Panc1 (cell line): ENCODE results near the gene SSC4D.

ENCODE experiments used
- CTCF ChIP-seq: fragments of 450-650 bp; IDR thresholded peaks from 2 replicates; pipeline ENCODE4 v1.5.1; 2017; ENCODE audit warnings: mild to moderate bottlenecking
- POLR2AphosphoS5 ChIP-seq: IDR thresholded peaks from 2 replicates; pipeline ENCODE4 v1.6.1; 2012; ENCODE audit warnings: mild to moderate bottlenecking, low read depth, low read length, moderate library complexity
- REST ChIP-seq, 2 experiments: IDR thresholded peaks; 2 replicates each; pipeline ENCODE4 v1.6.1; 2011 to 2012; ENCODE audit warnings: low read depth in 2 of 2, control low read depth in 1 of 2, low read length in 1 of 2, mild to moderate bottlenecking in 1 of 2, moderate library complexity in 1 of 2; ENCODE audit not compliant: insufficient read depth in 1 of 2
- SIN3A ChIP-seq: IDR thresholded peaks from 2 replicates; pipeline ENCODE4 v1.6.1; 2012; ENCODE audit warnings: low read depth, mild to moderate bottlenecking, low read length, moderate library complexity, borderline replicate concordance; ENCODE audit not compliant: insufficient read depth
- TCF7L2 ChIP-seq: IDR thresholded peaks from 2 replicates; pipeline ENCODE4 v1.6.1; 2011; ENCODE audit warnings: mild to moderate bottlenecking, low read depth, low read length, inconsistent platforms

GRCh38 chr7:76412249-76412648, 2.8 kb upstream of the SSC4D start:
- TF ChIP-seq CTCF (no peak), REST (IDR thresholded peaks at IDR 0.05; ENCODE audit: insufficient read depth in 1 of 2, low read depth in 2 of 2, low read length in 1 of 2) (no peak), POLR2AphosphoS5 (no peak), SIN3A (no peak), TCF7L2 (no peak)
